Effector memory CD8-positive, alpha-beta T cell (primary cell): ENCODE measurements around the gene RNASEH2C.
"Not testable (repeated sequence)": the region's sequence is repeated elsewhere in the genome, so short reads cannot be mapped to it uniquely, and the experiment has no call there.

ENCODE experiments used
- ATAC-seq: fragments of 150-1000 bp; cut with Tn5 transposase; replicated peaks from 2 replicates; pipeline ENCODE4 v1.10.0; 2021; ENCODE audit warnings: mild to moderate bottlenecking, moderate library complexity
- DNase-seq, 3 experiments: peaks; one replicate each; pipeline ENCODE4 v3.0.0; 2021
- H3K27ac Mint-ChIP-seq, 2 donors: one replicate each; pipeline ENCODE4 v1.8.0; 2022; ENCODE audit warnings: mild to moderate bottlenecking in 2 of 2, mixed read lengths in 2 of 2, moderate library complexity in 2 of 2
- H3K27me3 Mint-ChIP-seq, 2 donors: one replicate each; pipeline ENCODE4 v1.8.0; 2022; ENCODE audit warnings: mixed read lengths in 2 of 2
- H3K36me3 Mint-ChIP-seq: one replicate; pipeline ENCODE4 v1.8.0; 2022; ENCODE audit warnings: mild to moderate bottlenecking, moderate library complexity, mixed read lengths; ENCODE audit not compliant: insufficient read depth
- H3K4me1 Mint-ChIP-seq, 2 donors: one replicate each; pipeline ENCODE4 v1.8.0; 2022; ENCODE audit warnings: low read depth in 2 of 2, mixed read lengths in 2 of 2
- H3K4me3 Mint-ChIP-seq, 2 donors: one replicate each; pipeline ENCODE4 v1.8.0; 2022; ENCODE audit warnings: mild to moderate bottlenecking in 2 of 2, mixed read lengths in 2 of 2, moderate library complexity in 2 of 2
- H3K9me3 Mint-ChIP-seq, 2 donors: one replicate each; pipeline ENCODE4 v1.8.0; 2022; ENCODE audit warnings: mixed read lengths in 2 of 2

RNASEH2C gene

GRCh38 chr11:65713212-65713969 lies 7.2 kb downstream of the RNASEH2C start:
- peak overlapping the region in 1 of 2 donors; percentile 92 for H3K27ac Mint-ChIP-seq
- peak overlapping the region; percentile 91 to 94 for H3K4me3 Mint-ChIP-seq
- no peaks in the 10 kb centered on the region for H3K27me3 Mint-ChIP-seq
- peaks cover 63% of the 10 kb centered on the region for H3K36me3 Mint-ChIP-seq
- no peaks in the 10 kb centered on the region for H3K9me3 Mint-ChIP-seq
- H3K4me1 Mint-ChIP-seq = peaks cover 19 to 34% of the 10 kb centered on the region in 2 donors
- ATAC-seq (no peak), DNase-seq (no peak)

DNA sequence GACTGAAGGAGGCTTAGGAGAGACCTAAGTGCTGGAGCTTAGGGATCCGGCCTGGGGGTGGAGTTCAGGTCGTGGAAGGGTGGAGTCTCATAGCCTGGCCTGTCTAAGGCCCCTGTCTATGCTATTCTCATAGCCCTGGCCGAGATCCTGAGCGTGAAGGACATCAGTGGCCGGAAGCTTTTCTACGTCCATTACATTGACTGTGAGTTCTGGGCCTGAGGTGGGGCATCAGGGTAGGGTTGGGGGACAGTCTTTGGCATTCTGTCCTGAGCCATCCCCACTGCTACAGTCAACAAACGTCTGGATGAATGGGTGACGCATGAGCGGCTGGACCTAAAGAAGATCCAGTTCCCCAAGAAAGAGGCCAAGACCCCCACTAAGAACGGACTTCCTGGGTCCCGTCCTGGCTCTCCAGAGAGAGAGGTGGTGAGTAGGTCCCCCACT lies 7.9 kb downstream of the RNASEH2C start:
- Mint-ChIP-seq H3K27ac (peak overlapping the region; percentile 99 to 100), H3K4me1 (peaks cover 18 to 30% of the 10 kb centered on the region in 2 donors), H3K9me3 (no peaks in the 10 kb centered on the region), H3K27me3 (no peaks in the 10 kb centered on the region), H3K36me3 (peaks cover 57% of the 10 kb centered on the region), H3K4me3 (peak overlapping the region; percentile 91 to 94)
- DNase-seq = no peak
- ATAC-seq = no peak

GRCh38 chr11:65711785-65712632 lies 8.6 kb downstream of the RNASEH2C start, which contains the start of gene KAT5:
Gene KAT5 (plus strand): TSS chr11:65712252. CDS start chr11:65712268, 16 bp downstream.
- peaks cover 16 to 26% of the 10 kb centered on the region in 2 donors for H3K4me1 Mint-ChIP-seq
- peak within 1 kb of the TSS; percentile 91 to 94 for H3K4me3 Mint-ChIP-seq
- peak within 1 kb of the TSS; percentile 99 to 100 for H3K27ac Mint-ChIP-seq
- no peaks in the 10 kb centered on the region for H3K27me3 Mint-ChIP-seq
- H3K36me3 Mint-ChIP-seq = peaks cover 55% of the 10 kb centered on the region
- DNase-seq = peak; percentile 97 to 98 (median 97)
- H3K9me3 Mint-ChIP-seq = no peaks in the 10 kb centered on the region
- peak; percentile 83 for ATAC-seq

- ATAC-seq = no peak
- Mint-ChIP-seq H3K27ac (peak overlapping the region in 1 of 2 donors; percentile 46), H3K9me3 (no peaks in the 10 kb centered on the region), H3K4me3 (no peak overlapping the region), H3K27me3 (no peaks in the 10 kb centered on the region), H3K36me3 (peaks cover 39% of the 10 kb centered on the region), H3K4me1 (peaks cover 21 to 22% of the 10 kb centered on the region in 2 donors)
- no peak for DNase-seq
Observed at GRCh38 chr11:65710421-65710820, 10.2 kb downstream of the RNASEH2C start.

DNA sequence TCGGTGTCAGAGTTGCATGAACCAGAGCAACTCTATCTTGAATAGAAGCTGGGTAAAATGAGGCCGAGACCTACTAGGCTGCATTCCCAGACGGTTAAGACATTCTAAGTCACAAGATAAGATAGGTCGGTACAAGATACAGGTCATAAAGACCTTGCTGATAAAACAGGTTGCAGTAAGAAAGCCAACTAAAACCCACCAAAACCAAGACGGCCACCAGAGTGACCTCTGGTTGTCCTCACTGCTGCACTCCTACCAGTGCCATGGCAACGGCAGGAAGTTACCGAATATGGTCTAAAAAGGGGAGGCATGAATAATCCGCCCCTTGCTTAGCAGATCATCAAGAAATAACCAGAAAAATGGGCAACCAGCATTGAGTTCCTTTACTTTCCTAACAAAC lies 10.9 kb downstream of the RNASEH2C start:
- Mint-ChIP-seq H3K9me3 (no peaks in the 10 kb centered on the region), H3K36me3 (peaks cover 32% of the 10 kb centered on the region), H3K27me3 (peaks cover 0 to under 1% of the 10 kb centered on the region in 2 donors), H3K4me3 (no peak overlapping the region), H3K27ac (no peak overlapping the region), H3K4me1 (peaks cover 17 to 18% of the 10 kb centered on the region in 2 donors)
- DNase-seq = no peak
- no peak for ATAC-seq

DNA sequence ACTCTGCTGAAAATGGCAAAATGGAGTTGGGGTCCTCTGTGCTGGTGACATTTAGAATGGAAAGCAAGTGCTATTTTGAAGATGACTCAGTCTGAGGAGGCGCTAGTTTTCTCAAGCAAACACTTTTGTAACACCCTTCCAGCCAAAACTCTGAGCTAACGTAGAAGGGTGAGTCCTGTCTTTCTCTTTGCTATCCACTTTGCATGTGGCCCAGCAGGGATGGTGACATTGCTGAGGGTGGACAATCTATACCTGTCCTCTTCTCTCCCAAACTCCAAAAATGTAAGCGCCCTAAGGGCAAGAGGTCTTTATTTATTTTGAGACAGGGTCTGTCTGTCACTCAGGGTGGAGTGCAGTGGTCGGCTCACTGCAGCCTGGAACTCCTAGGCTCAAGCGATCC lies 12.1 kb downstream of the RNASEH2C start:
- ATAC-seq (no peak), DNase-seq (no peak)
- Mint-ChIP-seq H3K4me1 (peaks cover 12 to 15% of the 10 kb centered on the region in 2 donors), H3K4me3 (no peak overlapping the region), H3K36me3 (peaks cover 20% of the 10 kb centered on the region), H3K27me3 (peaks cover 0 to 11% of the 10 kb centered on the region in 2 donors), H3K27ac (no peak overlapping the region), H3K9me3 (no peaks in the 10 kb centered on the region)

DNA sequence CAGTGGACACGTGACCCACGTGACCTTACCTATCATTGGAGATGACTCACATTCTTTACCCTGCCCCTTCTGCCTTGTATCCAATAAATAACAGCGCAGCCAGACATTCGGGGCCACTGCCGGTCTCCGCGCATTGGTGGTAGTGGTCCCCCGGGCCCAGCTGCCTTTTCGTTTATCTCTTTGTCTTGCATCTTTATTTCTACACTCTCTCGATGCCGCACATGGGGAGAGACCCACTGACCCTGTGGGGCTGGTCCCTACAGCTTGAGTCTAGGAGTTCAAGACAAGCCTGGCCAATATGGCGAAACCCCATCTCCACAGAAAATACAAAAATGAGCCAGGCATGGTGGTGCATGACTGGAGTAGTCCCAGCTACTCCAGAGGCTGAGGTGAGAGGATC lies 13.6 kb downstream of the RNASEH2C start:
- H3K4me1 Mint-ChIP-seq, ATAC-seq, DNase-seq, H3K4me3 Mint-ChIP-seq, H3K36me3 Mint-ChIP-seq, H3K9me3 Mint-ChIP-seq: not testable (repeated sequence)
- Mint-ChIP-seq H3K27me3 (peaks cover 0 to 25% of the 10 kb centered on the region in 2 donors), H3K27ac (peak overlapping the region in 1 of 2 donors; percentile 27)

DNA sequence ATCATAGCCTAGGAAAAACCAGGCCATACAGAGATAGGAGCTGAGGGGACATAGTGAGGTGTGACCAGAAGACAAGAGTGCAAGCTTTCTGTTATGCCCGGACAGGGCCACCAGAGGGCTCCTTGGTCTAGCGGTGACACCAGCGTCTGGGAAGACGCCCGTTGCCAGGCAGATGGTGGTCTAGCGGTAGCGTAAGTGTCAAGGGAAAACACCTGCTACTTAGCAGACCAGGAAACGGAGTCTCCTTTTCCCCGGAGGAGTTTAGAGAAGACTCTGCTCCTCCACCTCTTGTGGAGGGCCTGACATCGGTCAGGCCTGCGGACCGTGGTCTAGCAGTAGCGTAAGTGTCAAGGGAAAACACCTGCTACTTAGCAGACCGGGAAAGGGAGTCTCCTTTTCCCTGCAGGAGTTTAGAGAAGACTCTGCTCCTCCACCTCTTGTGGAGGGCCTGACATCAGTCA lies 14.3 kb downstream of the RNASEH2C start:
- not testable (repeated sequence) for H3K36me3 Mint-ChIP-seq, H3K9me3 Mint-ChIP-seq, H3K27ac Mint-ChIP-seq, H3K4me1 Mint-ChIP-seq
- peak; percentile 26 for ATAC-seq
- peak overlapping the region in 1 of 2 donors; percentile 21 for H3K4me3 Mint-ChIP-seq
- H3K27me3 Mint-ChIP-seq = peaks cover 0 to 25% of the 10 kb centered on the region in 2 donors
- peak; percentile 66 to 72 (median 70) for DNase-seq

DNA sequence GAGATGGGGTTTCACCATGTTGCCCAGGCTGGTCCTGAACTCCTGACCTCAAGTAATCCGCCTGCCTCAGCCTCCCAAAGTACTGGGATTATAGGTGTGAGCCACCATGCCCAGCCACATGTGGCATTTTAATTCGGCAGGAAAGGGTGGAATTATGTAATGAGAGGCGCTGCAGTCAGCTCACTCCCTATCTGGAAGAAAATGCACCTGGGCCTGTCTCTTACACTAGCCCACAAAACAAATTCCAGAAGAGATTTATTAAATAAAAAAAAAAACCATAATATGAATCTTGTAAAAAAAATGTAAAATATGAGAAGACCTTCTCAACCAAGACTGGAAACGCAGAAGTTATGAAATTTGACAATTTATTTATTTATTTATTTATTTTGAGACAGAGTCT lies 16.8 kb downstream of the RNASEH2C start:
- DNase-seq (no peak), ATAC-seq (no peak)
- H3K27me3 Mint-ChIP-seq = peaks cover 0 to 25% of the 10 kb centered on the region in 2 donors
- no peaks in the 10 kb centered on the region for H3K9me3 Mint-ChIP-seq
- no peak overlapping the region for H3K4me3 Mint-ChIP-seq
- no peaks in the 10 kb centered on the region for H3K36me3 Mint-ChIP-seq
- peaks cover 0 to 7% of the 10 kb centered on the region in 2 donors for H3K4me1 Mint-ChIP-seq
- H3K27ac Mint-ChIP-seq = no peak overlapping the region

DNA sequence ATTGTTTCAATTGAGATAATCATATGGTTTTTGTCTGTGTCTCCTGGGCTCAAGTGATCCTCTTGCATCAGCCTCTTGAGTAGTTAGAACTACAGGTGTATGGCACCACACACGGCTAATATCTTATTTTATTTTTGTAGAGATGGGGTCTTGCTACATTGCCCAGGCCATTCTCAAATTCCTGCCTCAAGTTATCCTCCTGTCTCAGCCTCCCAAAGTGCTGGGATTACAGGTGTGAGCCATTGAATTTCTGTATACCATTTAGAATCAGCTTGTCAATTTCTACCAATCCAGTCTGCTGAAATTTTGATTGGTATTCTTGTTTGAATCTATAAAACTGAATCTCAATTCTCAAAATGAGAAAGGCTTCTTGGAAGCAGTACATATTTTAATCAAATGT lies 18.9 kb downstream of the RNASEH2C start:
- no peak overlapping the region for H3K27ac Mint-ChIP-seq
- H3K36me3 Mint-ChIP-seq = no peaks in the 10 kb centered on the region
- H3K4me3 Mint-ChIP-seq = no peak overlapping the region
- peaks cover 0 to 36% of the 10 kb centered on the region in 2 donors for H3K27me3 Mint-ChIP-seq
- ATAC-seq (no peak), DNase-seq (no peak)
- H3K9me3 Mint-ChIP-seq = no peaks in the 10 kb centered on the region
- peaks cover 0 to 6% of the 10 kb centered on the region in 2 donors for H3K4me1 Mint-ChIP-seq

GRCh38 chr11:65700399-65700798 lies 20.2 kb downstream of the RNASEH2C start:
- Mint-ChIP-seq H3K36me3 (no peaks in the 10 kb centered on the region), H3K27ac (no peak overlapping the region), H3K9me3 (no peaks in the 10 kb centered on the region), H3K4me3 (no peak overlapping the region), H3K4me1 (no peaks in the 10 kb centered on the region), H3K27me3 (peaks cover 0 to 36% of the 10 kb centered on the region in 2 donors)
- ATAC-seq = no peak
- DNase-seq = no peak

GRCh38 chr11:65699306-65699705 lies 21.3 kb downstream of the RNASEH2C start:
- no peak overlapping the region for H3K4me3 Mint-ChIP-seq
- H3K27ac Mint-ChIP-seq = no peak overlapping the region
- H3K36me3 Mint-ChIP-seq = no peaks in the 10 kb centered on the region
- DNase-seq (no peak), ATAC-seq (no peak)
- H3K27me3 Mint-ChIP-seq = peaks cover 0 to 31% of the 10 kb centered on the region in 2 donors
- H3K9me3 Mint-ChIP-seq = no peaks in the 10 kb centered on the region
- H3K4me1 Mint-ChIP-seq = no peaks in the 10 kb centered on the region

DNA sequence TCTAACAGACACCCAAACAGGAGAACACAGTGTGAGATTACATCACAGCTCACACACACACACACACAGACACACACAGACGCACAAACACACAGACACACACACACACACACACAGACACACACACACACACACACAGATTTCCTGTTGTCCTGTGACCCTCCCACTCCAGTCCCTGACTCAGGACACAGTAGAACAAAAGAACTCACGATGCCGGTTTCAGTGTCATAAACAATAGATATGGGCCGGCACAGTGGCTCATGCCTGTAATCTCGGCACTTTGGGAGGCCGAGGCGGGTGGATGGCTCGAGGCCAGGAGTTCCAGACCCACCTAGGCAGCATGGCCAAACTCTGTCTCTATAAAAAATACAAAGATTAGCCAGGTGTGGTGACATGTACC lies 22.4 kb downstream of the RNASEH2C start:
- no peak for ATAC-seq
- H3K9me3 Mint-ChIP-seq = no peaks in the 10 kb centered on the region
- no peak overlapping the region for H3K4me3 Mint-ChIP-seq
- H3K36me3 Mint-ChIP-seq = no peaks in the 10 kb centered on the region
- no peak for DNase-seq
- no peak overlapping the region for H3K27ac Mint-ChIP-seq
- no peaks in the 10 kb centered on the region for H3K4me1 Mint-ChIP-seq
- peaks cover 0 to 22% of the 10 kb centered on the region in 2 donors for H3K27me3 Mint-ChIP-seq
